OCI-LY3 (cell line): ENCODE data around the gene TPO.
"Not testable (repeated sequence)": the region's sequence is repeated elsewhere in the genome, so short reads cannot be mapped to it uniquely, and the experiment has no call there.

ENCODE experiments used
- H2AFZ ChIP-seq: fragments of 200-600, 300-600 bp; shearing (Covaris generic); 2 replicates; pipeline ENCODE4 v1.6.0; 2014; ENCODE audit warnings: antibody characterized with exemption, low read depth, low read length
- H3K27ac ChIP-seq: fragments of 200-600, 300-600 bp; sonication (generic); 2 replicates; pipeline ENCODE4 v1.5.1; 2014; ENCODE audit warnings: mild to moderate bottlenecking, low read length, moderate library complexity, mixed read lengths
- H3K27me3 ChIP-seq: fragments of 200-600, 300-600 bp; sonication (generic); 2 replicates; pipeline ENCODE4 v1.6.1; 2014; ENCODE audit warnings: low read depth, low read length, mixed read lengths
- H3K36me3 ChIP-seq: fragments of 200-600, 300-600 bp; sonication (generic); replicated peaks from 2 replicates; pipeline ENCODE3; 2014; ENCODE audit warnings: low read depth, low read length, mixed read lengths
- H3K4me1 ChIP-seq: fragments of 300-600, 200-600 bp; sonication (generic); 2 replicates; pipeline ENCODE4 v1.6.1; 2014; ENCODE audit warnings: low read length, mixed read lengths
- H3K4me2 ChIP-seq: fragments of 200-600, 300-600 bp; sonication (generic); 2 replicates; pipeline ENCODE4 v1.6.1; 2014; ENCODE audit warnings: low read length, mixed read lengths
- H3K4me3 ChIP-seq: fragments of 300-600, 200-600 bp; sonication (generic); 2 replicates; pipeline ENCODE4 v1.5.1; 2014; ENCODE audit warnings: antibody characterized with exemption, mild to moderate bottlenecking, low read length, moderate library complexity
- H3K79me2 ChIP-seq: fragments of 300-600, 200-600 bp; shearing (Covaris generic); 2 replicates; pipeline ENCODE4 v1.6.1; 2014; ENCODE audit warnings: mild to moderate bottlenecking, low read length, mixed read lengths
- H3K9ac ChIP-seq: fragments of 300-600, 200-600 bp; shearing (Covaris generic); 2 replicates; pipeline ENCODE4 v1.6.0; 2014; ENCODE audit warnings: mild to moderate bottlenecking, low read length, moderate library complexity
- H3K9me3 ChIP-seq: fragments of 200-600, 300-600 bp; shearing (Covaris generic); 2 replicates; pipeline ENCODE4 v1.6.1; 2014; ENCODE audit warnings: low read length, mixed read lengths; ENCODE audit not compliant: insufficient read depth
- H4K20me1 ChIP-seq: fragments of 200-600, 300-600 bp; sonication (generic); 2 replicates; pipeline ENCODE4 v1.6.1; 2016; ENCODE audit warnings: low read length, mixed read lengths; ENCODE audit not compliant: insufficient read depth
- CTCF ChIP-seq: fragments of 200-600, 300-600 bp; sonication (generic); IDR thresholded peaks from 2 replicates; pipeline ENCODE4 v1.5.1; 2014; ENCODE audit warnings: antibody characterized with exemption, low read length, low read depth
- EZH2phosphoT487 ChIP-seq: fragments of 200-600 bp; shearing (Covaris generic); IDR thresholded peaks from 2 replicates; pipeline ENCODE4 v1.6.1; 2018; ENCODE audit warnings: antibody characterized with exemption, mixed run types, low read depth

Gene TPO

GRCh38 chr2:1405967-1406366, 7.3 kb upstream of the TPO start:
- H4K20me1 ChIP-seq, result no peaks in the 10 kb centered on the region
- H3K4me3 ChIP-seq, result no peak overlapping the region
- H3K9ac ChIP-seq, result no peak overlapping the region
- no peaks in the 10 kb centered on the region for H3K9me3 ChIP-seq
- no peaks in the 10 kb centered on the region for H3K79me2 ChIP-seq
- peaks cover 26% of the 10 kb centered on the region; the same call in 1 of the 2 replicates for H3K27me3 ChIP-seq
- no peak overlapping the region for H3K27ac ChIP-seq
- TF ChIP-seq CTCF (no peak), EZH2phosphoT487 (no peak)
- H3K4me2 ChIP-seq, result no peak overlapping the region
- no peaks in the 10 kb centered on the region for H3K36me3 ChIP-seq
- no peaks in the 10 kb centered on the region for H3K4me1 ChIP-seq
- H2AFZ ChIP-seq, result no peak overlapping the region

- Histone ChIP-seq H3K27me3 (peaks cover 26% of the 10 kb centered on the region; the same call in 1 of the 2 replicates), H3K4me3 (no peak overlapping the region), H2AFZ (no peak overlapping the region), H3K79me2 (no peaks in the 10 kb centered on the region), H4K20me1 (no peaks in the 10 kb centered on the region), H3K4me2 (no peak overlapping the region), H3K27ac (no peak overlapping the region), H3K36me3 (no peaks in the 10 kb centered on the region), H3K4me1 (no peaks in the 10 kb centered on the region), H3K9ac (no peak overlapping the region), H3K9me3 (no peaks in the 10 kb centered on the region)
- no peak for TF ChIP-seq CTCF
- TF ChIP-seq EZH2phosphoT487, result no peak
Observed at GRCh38 chr2:1406434-1406833, 6.8 kb upstream of the TPO start.

- H3K4me3 ChIP-seq, result no peak overlapping the region
Observed at GRCh38 chr2:1407950-1408675, 5.2 kb upstream of the TPO start.

GRCh38 chr2:1414121-1414520, 858 bp downstream of the TPO start:
- no peaks in the 10 kb centered on the region for H3K79me2 ChIP-seq
- H4K20me1 ChIP-seq, result no peaks in the 10 kb centered on the region
- no peak overlapping the region for H3K4me3 ChIP-seq
- H2AFZ ChIP-seq, result no peak overlapping the region
- H3K9ac ChIP-seq, result no peak overlapping the region
- H3K27me3 ChIP-seq, result peaks cover 11% of the 10 kb centered on the region; the same call in 1 of the 2 replicates
- no peak overlapping the region for H3K27ac ChIP-seq
- TF ChIP-seq EZH2phosphoT487 (no peak), CTCF (no peak)
- no peaks in the 10 kb centered on the region for H3K9me3 ChIP-seq
- H3K4me1 ChIP-seq, result no peaks in the 10 kb centered on the region
- H3K36me3 ChIP-seq, result no peaks in the 10 kb centered on the region
- no peak overlapping the region for H3K4me2 ChIP-seq

More at GRCh38 chr2:1407950-1408675, 5.2 kb upstream of the TPO start:
- Histone ChIP-seq H2AFZ (no peak overlapping the region), H3K9ac (no peak overlapping the region), H3K79me2 (no peaks in the 10 kb centered on the region), H3K4me1 (no peaks in the 10 kb centered on the region), H3K27ac (no peak overlapping the region), H3K36me3 (no peaks in the 10 kb centered on the region), H3K4me2 (no peak overlapping the region), H3K27me3 (peaks cover 26% of the 10 kb centered on the region; the same call in 1 of the 2 replicates), H4K20me1 (no peaks in the 10 kb centered on the region), H3K9me3 (no peaks in the 10 kb centered on the region)
- TF ChIP-seq CTCF, result no peak
- no peak for TF ChIP-seq EZH2phosphoT487

GRCh38 chr2:1414901-1415300, 1.6 kb downstream of the TPO start:
- not testable (repeated sequence) for H3K4me3 ChIP-seq, H3K79me2 ChIP-seq, H3K36me3 ChIP-seq, H3K4me2 ChIP-seq, H3K27ac ChIP-seq, H4K20me1 ChIP-seq, H2AFZ ChIP-seq, H3K4me1 ChIP-seq, H3K9ac ChIP-seq, H3K9me3 ChIP-seq
- H3K27me3 ChIP-seq, result peaks cover 17% of the 10 kb centered on the region; the same call in 1 of the 2 replicates
